Lower leg skin (tissue), 3 donors: ENCODE results near the gene CACNA1D.

Source experiments
- CTCF ChIP-seq, 3 donors: fragments of 450-650 bp; IDR thresholded peaks; one replicate each; pipeline ENCODE4 v1.5.1; 2016; ENCODE audit warnings: antibody characterized with exemption in 3 of 3, mild to moderate bottlenecking in 3 of 3, moderate library complexity in 2 of 3
- POLR2A ChIP-seq, 2 donors: fragments of 450-650 bp; IDR thresholded peaks; one replicate each; pipeline ENCODE4 v1.6.1; 2016 to 2017; ENCODE audit warnings: antibody characterized with exemption in 2 of 2, mild to moderate bottlenecking in 1 of 2, moderate library complexity in 1 of 2

GRCh38 chr3:53815651-53816050, 321.2 kb downstream of the CACNA1D start:
- TF ChIP-seq POLR2A (IDR thresholded peaks at IDR 0.05) (no peak), CTCF (IDR thresholded peaks at IDR 0.05) (no peak)
